H1 (cell line): Measurements from ENCODE around the gene TBCEL. TPM values are rescaled to one million over a fixed set of nuclear protein-coding genes. Genes with fewer than 3 reads are reported as not detected.
A peak's percentile ranks its signal among the peaks of the same experiment; 100 is the strongest.

ENCODE experiments used
- CTCF ChIA-PET: fragments of 300-600 bp; sonication (Branson Sonifier 250); formaldehyde crosslinking; loops from one replicate; lab custom pipeline; 2021; ENCODE audit not compliant: partially characterized antibody; lab: Charles Lee
- POLR2A ChIA-PET: fragments of 300-600 bp; sonication (Branson Sonifier 250); formaldehyde crosslinking; loops from one replicate; lab custom pipeline; 2021; ENCODE audit warnings: inconsistent platforms; ENCODE audit not compliant: partially characterized antibody; lab: Charles Lee
- DNase-seq, 2 experiments: peaks; one replicate each; pipeline versions ENCODE4 v3.0.0 to v3.0.0-alpha.2; 2010 to 2022; ENCODE audit warnings: low spot score in 2 of 2, low read depth in 1 of 2, mixed read lengths in 1 of 2
- FAIRE-seq: peaks from 2 replicates; lab custom pipeline; 2011; peaks lifted over from hg19 to GRCh38; lab: Jason Lieb, UNC
- H2AFZ ChIP-seq: 2 replicates; pipeline ENCODE4 v1.8.1; 2012; ENCODE audit warnings: low read length, inconsistent platforms
- H2AK5ac ChIP-seq: 2 replicates; pipeline ENCODE4 v1.6.1; 2013; ENCODE audit warnings: low read depth, low read length
- H2BK120ac ChIP-seq: replicated peaks from 2 replicates; pipeline ENCODE3; 2013; ENCODE audit warnings: low read depth, low read length, inconsistent platforms
- H2BK12ac ChIP-seq: 2 replicates; pipeline ENCODE4 v1.6.1; 2013; ENCODE audit warnings: low read depth, low read length
- H2BK15ac ChIP-seq: 2 replicates; pipeline ENCODE4 v1.6.1; 2013; ENCODE audit warnings: low read length
- H2BK20ac ChIP-seq: 2 replicates; pipeline ENCODE4 v1.6.1; 2013; ENCODE audit warnings: low read length
- H2BK5ac ChIP-seq: 2 replicates; pipeline ENCODE4 v1.6.1; 2013; ENCODE audit warnings: low read depth, low read length
- H3K14ac ChIP-seq: 2 replicates; pipeline ENCODE4 v1.6.1; 2013; ENCODE audit warnings: inconsistent platforms; ENCODE audit not compliant: insufficient read length
- H3K18ac ChIP-seq: 2 replicates; pipeline ENCODE4 v1.6.1; 2013; ENCODE audit warnings: low read length; ENCODE audit errors: extremely low read depth
- H3K23ac ChIP-seq: 2 replicates; pipeline ENCODE4 v1.6.1; 2013; ENCODE audit warnings: inconsistent platforms; ENCODE audit not compliant: insufficient read length
- H3K23me2 ChIP-seq: 2 replicates; pipeline ENCODE4 v1.6.1; 2013; ENCODE audit warnings: low read depth, low read length
- H3K27ac ChIP-seq: 2 replicates; pipeline ENCODE4 v1.6.1; 2011; ENCODE audit warnings: low read depth, low read length, inconsistent platforms
- H3K27me3 ChIP-seq, 4 experiments: replicated peaks in 1 of 4; 1 replicate in 1 of 4; 2 replicates in 3 of 4; pipeline versions ENCODE4 v1.6.1 to v1.8.1; 2011 to 2013; ENCODE audit warnings: low read length in 3 of 4, mild to moderate bottlenecking in 3 of 4, inconsistent platforms in 2 of 4, mixed read lengths in 2 of 4, moderate library complexity in 1 of 4; ENCODE audit not compliant: control insufficient read depth in 3 of 4, insufficient read depth in 3 of 4; ENCODE audit errors: extremely low read depth in 1 of 4
- H3K36me3 ChIP-seq, 4 experiments: 2 replicates each; pipeline versions ENCODE4 v1.6.1 to v1.8.1; 2011 to 2013; ENCODE audit warnings: mild to moderate bottlenecking in 4 of 4, low read length in 3 of 4, moderate library complexity in 2 of 4, control low read depth in 1 of 4, inconsistent platforms in 1 of 4; ENCODE audit not compliant: insufficient read depth in 4 of 4, control insufficient read depth in 2 of 4
- H3K4ac ChIP-seq: replicated peaks from 2 replicates; pipeline ENCODE3; 2013; ENCODE audit warnings: low read length, low read depth, mixed read lengths, inconsistent platforms; ENCODE audit not compliant: insufficient read length
- H3K4me1 ChIP-seq, 4 experiments: replicated peaks in 1 of 4; 1 replicate in 1 of 4; 2 replicates in 3 of 4; pipeline versions ENCODE4 v1.6.1 to v1.8.1; 2011 to 2013; ENCODE audit warnings: low read length in 3 of 4, inconsistent platforms in 2 of 4, mixed read lengths in 1 of 4; ENCODE audit not compliant: insufficient read depth in 4 of 4, control insufficient read depth in 3 of 4
- H3K4me2 ChIP-seq, 2 experiments: 2 replicates each; pipeline versions ENCODE4 v1.6.1 to v1.8.1; 2011 to 2013; ENCODE audit warnings: low read depth in 2 of 2, low read length in 2 of 2, control low read depth in 1 of 2, inconsistent platforms in 1 of 2, mild to moderate bottlenecking in 1 of 2; ENCODE audit not compliant: insufficient read depth in 1 of 2
- H3K4me3 ChIP-seq, 4 experiments: fragments of 200-600, 300-600 bp in 1 of 4; sonication (generic), shearing (Covaris generic), sonication (Bioruptor Twin) in 1 of 4; 2 replicates each; pipeline versions ENCODE4 v1.5.1 to v1.8.1; 2011 to 2016; ENCODE audit warnings: low read length in 4 of 4, low read depth in 3 of 4, control low read depth in 2 of 4, inconsistent platforms in 2 of 4, mild to moderate bottlenecking in 2 of 4, mixed read lengths in 1 of 4, moderate library complexity in 1 of 4; ENCODE audit not compliant: insufficient read depth in 2 of 4; ENCODE audit errors: extremely low read depth in 1 of 4
- H3K56ac ChIP-seq: replicated peaks from 2 replicates; pipeline ENCODE3; 2013; ENCODE audit warnings: low read depth, mild to moderate bottlenecking, mixed read lengths, low read length, inconsistent platforms; ENCODE audit not compliant: insufficient read length
- H3K79me1 ChIP-seq: 2 replicates; pipeline ENCODE4 v1.6.1; 2013; ENCODE audit warnings: low read depth, low read length, control low read depth
- H3K79me2 ChIP-seq, 2 experiments: 2 replicates each; pipeline versions ENCODE4 v1.6.1 to v1.8.1; 2012 to 2013; ENCODE audit warnings: low read length in 2 of 2, mild to moderate bottlenecking in 2 of 2, inconsistent platforms in 1 of 2; ENCODE audit not compliant: insufficient read depth in 2 of 2, control insufficient read depth in 1 of 2
- H3K9ac ChIP-seq, 4 experiments: replicated peaks in 1 of 4; 1 replicate in 1 of 4; 2 replicates in 3 of 4; pipeline versions ENCODE4 v1.6.1 to v1.8.1; 2011 to 2013; ENCODE audit warnings: low read depth in 3 of 4, low read length in 3 of 4, control low read depth in 2 of 4, mild to moderate bottlenecking in 2 of 4, moderate library complexity in 2 of 4, inconsistent platforms in 1 of 4; ENCODE audit errors: extremely low read depth in 1 of 4
- H3K9me3 ChIP-seq, 2 experiments: 2 replicates each; pipeline versions ENCODE4 v1.6.1 to v1.8.1; 2012 to 2013; ENCODE audit warnings: mild to moderate bottlenecking in 2 of 2, moderate library complexity in 2 of 2, control low read depth in 1 of 2, inconsistent platforms in 1 of 2, low read depth in 1 of 2, low read length in 1 of 2, mixed read lengths in 1 of 2; ENCODE audit not compliant: insufficient read depth in 2 of 2
- H4K20me1 ChIP-seq, 2 experiments: replicated peaks in 1 of 2; 2 replicates each; pipeline versions ENCODE3 to v1.8.1; 2011 to 2013; ENCODE audit warnings: inconsistent platforms in 2 of 2, low read length in 2 of 2, mild to moderate bottlenecking in 1 of 2; ENCODE audit not compliant: insufficient read depth in 2 of 2, control insufficient read depth in 1 of 2
- H4K5ac ChIP-seq: 2 replicates; pipeline ENCODE4 v1.6.1; 2013; ENCODE audit warnings: low read length, low read depth, mixed read lengths, inconsistent platforms; ENCODE audit not compliant: insufficient read length
- H4K8ac ChIP-seq: 2 replicates; pipeline ENCODE4 v1.8.0; 2013; ENCODE audit warnings: mild to moderate bottlenecking, moderate library complexity, low read length, inconsistent platforms; ENCODE audit not compliant: insufficient read depth; ENCODE audit errors: extremely low read depth
- H4K91ac ChIP-seq: replicated peaks from 2 replicates; pipeline ENCODE3; 2013; ENCODE audit warnings: low read length, mixed read lengths, inconsistent platforms; ENCODE audit not compliant: insufficient read length
- ZNF274 ChIP-seq: IDR thresholded peaks from 2 replicates; pipeline ENCODE4 v1.7.0; 2012; ENCODE audit warnings: low read length, borderline replicate concordance; ENCODE audit errors: extremely low read depth
- WGBS, 2 experiments: shearing (Covaris generic) in 1 of 2; methylation state at CpG; one replicate each; pipeline versions ENCODE4 v1.1.6 to v1.1.7; 2013 to 2015; ENCODE audit warnings: low lambda C conversion rate in 2 of 2, mixed read lengths in 2 of 2, inconsistent platforms in 1 of 2, low coverage in 1 of 2, missing lambda C conversion rate in 1 of 2; ENCODE audit not compliant: insufficient replicate concordance in 2 of 2, insufficient coverage in 1 of 2, insufficient read length in 1 of 2; ENCODE audit errors: extremely low coverage in 1 of 2, missing lambda C conversion rate in 1 of 2; 5-methylcytosine and 5-hydroxymethylcytosine counted together
- polyA plus RNA-seq, 7 experiments: library from polyadenylated mRNA; depleted of rRNA in 3 of 7; stranded (reverse) in 5 of 7; unstranded in 2 of 7; fragments of >200 nt in 5 of 7; fragments of 200-250 nt in 2 of 7; gene quantifications; 1 replicate in 5 of 7; 2 replicates in 1 of 7; 4 replicates in 1 of 7; pipeline versions ENCODE4 v1.2.1 to v1.2.3, GENCODE V29; 2011 to 2013; ENCODE audit warnings: missing spikeins in 2 of 7, mixed read lengths in 2 of 7
- total RNA-seq: library from RNA; stranded (reverse); fragmentation: NEBNext Ultra II Directional; extraction: Animal tissue kit (Norgen Biotek cat#: 25700); gene quantifications from 2 replicates; pipeline ENCODE4 v1.2.1, GENCODE V29; 2021

Gene TBCEL
- total and polyA plus RNA-seq, 2 of the 8 experiments (the other 6 are each of a cell fraction or from before 2014, with no cell fraction given), result 3.9 to 16.0 TPM

DNA sequence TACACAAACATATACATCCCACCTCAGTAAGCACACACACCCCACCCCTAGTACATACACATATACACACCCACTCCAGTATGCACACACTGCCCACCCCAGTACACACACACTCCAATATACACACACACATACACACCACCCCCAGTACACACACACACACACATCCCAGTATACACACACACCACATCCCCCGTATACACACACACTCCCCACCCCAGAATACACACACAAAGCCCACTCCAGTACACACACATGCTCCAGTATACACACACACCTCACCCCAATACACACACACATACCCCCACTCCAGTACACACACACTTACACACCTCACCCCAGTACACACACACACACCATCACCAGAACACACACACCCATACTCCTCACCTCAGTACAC is 84.5 kb downstream of the TBCEL start:
- no peak overlapping the region for H3K9ac ChIP-seq
- H3K27me3 ChIP-seq, result no peaks in the 10 kb centered on the region
- H2BK12ac ChIP-seq, result no peak overlapping the region; the same call in 1 of the 2 replicates
- no peak overlapping the region for H4K8ac ChIP-seq
- no peak overlapping the region for H4K91ac ChIP-seq
- TF ChIP-seq ZNF274, result no peak
- H3K4me2 ChIP-seq, result no peak overlapping the region
- H3K79me1 ChIP-seq, result no peaks in the 10 kb centered on the region
- peaks cover 0 to 3% (median 0%) of the 10 kb centered on the region in 4 experiments; a peak in 2 of 7 replicates for H3K4me1 ChIP-seq
- no peak overlapping the region for H3K18ac ChIP-seq
- POLR2A ChIA-PET, result no interaction called here
- H3K56ac ChIP-seq, result peak overlapping the region; percentile 30
- no peaks in the 10 kb centered on the region for H3K79me2 ChIP-seq
- peaks cover 7% of the 10 kb centered on the region; the same call in 1 of the 2 replicates for H3K23me2 ChIP-seq
- H2AK5ac ChIP-seq, result peak overlapping the region; percentile 67; the same call in 1 of the 2 replicates
- no peak overlapping the region for H3K23ac ChIP-seq
- DNase-seq (no peak), FAIRE-seq (no peak)
- WGBS, 2 experiments, result 85% methylated on average over 1 of the region's 1 CpG; no CpG with 5 or more reads in 1 of the 2 experiments
- no peak overlapping the region for H2BK5ac ChIP-seq
- no peak overlapping the region for H3K14ac ChIP-seq
- H3K36me3 ChIP-seq, result no peaks in the 10 kb centered on the region
- no peak overlapping the region for H4K5ac ChIP-seq
- 0 out of 2 replicates have a peak overlapping the region, but pooled peaks have one; percentile 47 for H2BK15ac ChIP-seq
- no peak overlapping the region for H3K27ac ChIP-seq
- H3K4me3 ChIP-seq, result no peak overlapping the region
- no peak overlapping the region for H2AFZ ChIP-seq
- CTCF ChIA-PET, result no interaction called here
- H4K20me1 ChIP-seq, result peaks cover 0 to 5% of the 10 kb centered on the region in 2 experiments
- no peak overlapping the region for H2BK120ac ChIP-seq
- H3K9me3 ChIP-seq, result no peaks in the 10 kb centered on the region
- H2BK20ac ChIP-seq, result no peak overlapping the region; the same call in 1 of the 2 replicates
- no peak overlapping the region for H3K4ac ChIP-seq
